ENCODE measurements around the gene TF.

DNA sequence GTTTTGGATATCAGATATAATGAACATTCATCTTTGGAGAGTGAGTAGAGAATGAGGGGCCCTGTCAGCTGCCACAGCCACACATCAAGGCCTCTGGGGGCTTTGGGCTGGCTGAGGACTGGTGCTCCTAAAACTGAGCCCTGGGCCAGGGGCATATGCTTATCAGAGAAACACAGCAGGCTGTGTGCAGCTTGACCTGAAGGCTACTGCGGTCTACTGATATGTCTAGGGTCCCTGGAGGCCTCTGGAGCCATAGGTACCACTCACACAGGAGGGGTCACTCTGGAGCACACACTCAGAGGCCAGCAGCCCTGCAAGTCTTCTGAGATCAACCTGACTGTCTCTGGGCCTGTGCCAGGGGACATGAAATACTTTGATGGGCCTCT lies 7.6 kb downstream of the TF start:
- TF ChIP-seq LEF1 (IDR thresholded peaks at IDR 0.05; ENCODE audit: borderline replicate concordance) (no peak), SP1 (IDR thresholded peaks at IDR 0.05) (no peak), ARNT (IDR thresholded peaks at IDR 0.05) (no peak), FOXK2 (IDR thresholded peaks at IDR 0.05) (no peak), FOXA1 (IDR thresholded peaks at IDR 0.05) (no peak), SUZ12 (IDR thresholded peaks at IDR 0.05) (no peak), HDGF (IDR thresholded peaks at IDR 0.05; ENCODE audit: borderline replicate concordance) (no peak), ELF4 (IDR thresholded peaks at IDR 0.05) (no peak), CTBP1 (IDR thresholded peaks at IDR 0.05; ENCODE audit: borderline replicate concordance) (no peak), ZNF384 (IDR thresholded peaks at IDR 0.05) (no peak), PKNOX1 (IDR thresholded peaks at IDR 0.05) (no peak)

Data from HEK293T (cell line).